Ishikawa (cell line): Measurements from ENCODE around the gene NRBP1.

ENCODE experiments used
- FOXM1 ChIP-seq: IDR thresholded peaks from 2 replicates; pipeline ENCODE4 v1.6.1; 2012; ENCODE audit warnings: low read depth, borderline replicate concordance
- MAX ChIP-seq: IDR thresholded peaks from 2 replicates; pipeline ENCODE4 v1.6.1; 2012

- TF ChIP-seq MAX = no peak
- no peak for TF ChIP-seq FOXM1
These were observed 49.0 kb upstream of the NRBP1 start for GRCh38 chr2:27379383-27379835.
